Testis (tissue), 2 donors: Measurements from ENCODE around the gene RNU6-9.

Experiments
- POLR2A ChIP-seq: fragments of 450-650 bp; IDR thresholded peaks from one replicate; pipeline ENCODE4 v1.6.1; 2017; ENCODE audit warnings: antibody characterized with exemption, mild to moderate bottlenecking, moderate library complexity
- TF ChIP-seq, protein P1 (sequence below), 3 experiments: fragments of 450-650 bp in 2 of 3; fragments of 200-600 bp in 1 of 3; sonication (generic) in 1 of 3; IDR thresholded peaks; one replicate each; pipeline ENCODE4 v1.5.1; 2016 to 2019; ENCODE audit warnings: antibody characterized with exemption in 3 of 3, mild to moderate bottlenecking in 2 of 3, moderate library complexity in 1 of 3

DNA sequence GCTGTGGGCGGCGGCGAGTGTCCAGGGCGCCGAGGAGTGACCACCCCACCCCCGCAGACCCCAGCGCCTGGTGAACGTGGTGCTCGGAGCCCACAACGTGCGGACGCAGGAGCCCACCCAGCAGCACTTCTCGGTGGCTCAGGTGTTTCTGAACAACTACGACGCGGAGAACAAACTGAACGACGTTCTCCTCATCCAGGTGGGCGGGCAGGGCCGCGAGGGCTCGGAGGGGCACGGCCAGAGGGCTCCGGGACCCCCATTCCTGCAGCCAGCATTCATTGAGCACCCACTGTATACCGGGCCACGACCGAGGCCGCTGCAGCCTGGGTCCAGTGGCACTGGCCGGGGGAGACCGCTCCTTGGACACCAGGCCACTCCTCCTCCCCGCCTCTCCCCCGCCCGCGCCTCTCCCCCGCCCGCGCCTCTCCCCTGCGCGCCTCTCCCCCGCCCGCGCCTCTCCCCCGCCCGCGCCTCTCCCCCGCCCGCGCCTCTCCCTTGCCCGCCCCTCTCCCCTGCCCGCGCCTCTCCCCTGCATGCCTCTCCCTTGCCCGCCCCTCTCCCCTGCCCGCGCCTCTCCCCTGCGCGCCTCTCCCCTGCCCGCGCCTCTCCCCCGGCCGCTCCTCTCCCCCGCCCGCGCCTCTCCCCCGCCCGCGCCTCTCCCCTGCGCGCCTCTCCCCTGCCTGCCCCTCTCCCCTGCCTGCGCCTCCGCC, 49.3 kb upstream of the RNU6-9 start:
- TF ChIP-seq, protein P1, sequence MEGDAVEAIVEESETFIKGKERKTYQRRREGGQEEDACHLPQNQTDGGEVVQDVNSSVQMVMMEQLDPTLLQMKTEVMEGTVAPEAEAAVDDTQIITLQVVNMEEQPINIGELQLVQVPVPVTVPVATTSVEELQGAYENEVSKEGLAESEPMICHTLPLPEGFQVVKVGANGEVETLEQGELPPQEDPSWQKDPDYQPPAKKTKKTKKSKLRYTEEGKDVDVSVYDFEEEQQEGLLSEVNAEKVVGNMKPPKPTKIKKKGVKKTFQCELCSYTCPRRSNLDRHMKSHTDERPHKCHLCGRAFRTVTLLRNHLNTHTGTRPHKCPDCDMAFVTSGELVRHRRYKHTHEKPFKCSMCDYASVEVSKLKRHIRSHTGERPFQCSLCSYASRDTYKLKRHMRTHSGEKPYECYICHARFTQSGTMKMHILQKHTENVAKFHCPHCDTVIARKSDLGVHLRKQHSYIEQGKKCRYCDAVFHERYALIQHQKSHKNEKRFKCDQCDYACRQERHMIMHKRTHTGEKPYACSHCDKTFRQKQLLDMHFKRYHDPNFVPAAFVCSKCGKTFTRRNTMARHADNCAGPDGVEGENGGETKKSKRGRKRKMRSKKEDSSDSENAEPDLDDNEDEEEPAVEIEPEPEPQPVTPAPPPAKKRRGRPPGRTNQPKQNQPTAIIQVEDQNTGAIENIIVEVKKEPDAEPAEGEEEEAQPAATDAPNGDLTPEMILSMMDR (IDR thresholded peaks at IDR 0.05), result no peak
- no peak for TF ChIP-seq POLR2A
